ENCODE data around the gene ATG12. TPM values are rescaled to one million over a fixed set of nuclear protein-coding genes. Genes with fewer than 3 reads are reported as not detected.

Gene ATG12
- polyA plus RNA-seq, 1 of the 3 experiments (the other 2 are of a cell fraction) = 29.1 TPM

- no peak for TF ChIP-seq TAF1 (IDR thresholded peaks at IDR 0.05; ENCODE audit: borderline replicate concordance, low read depth, low read length)
- TF ChIP-seq ZBTB33 (IDR thresholded peaks at IDR 0.05; ENCODE audit: borderline replicate concordance, low read depth) = no peak
- TF ChIP-seq CHD2 (IDR thresholded peaks at IDR 0.05; ENCODE audit: low read length, partially characterized antibody) = no peak
Measured at GRCh38 chr5:115840873-115841272, 492 bp downstream of the ATG12 start (continued).

- peaks cover 9 to 18% of the 10 kb centered on the region in 2 experiments; a peak in 3 of 4 replicates for H3K4me1 ChIP-seq (ENCODE audit: control insufficient read depth in 1 of 2, insufficient read depth in 2 of 2, low read depth in 1 of 2, low read length in 1 of 2)
- peaks cover 9% of the 10 kb centered on the region for H3F3A ChIP-seq (replicated peaks; ENCODE audit: insufficient read depth)
- peaks cover 79% of the 10 kb centered on the region for H3K79me2 ChIP-seq (ENCODE audit: insufficient read depth)
- peak overlapping the region; percentile 88 for H3K4me2 ChIP-seq
- H2AFZ ChIP-seq (ENCODE audit: low read depth) = no peak overlapping the region
- CTCF ChIA-PET = interaction anchor here (0.6 to 3.5 kb wide), 13 partner anchors 8 to 229 kb away, joined by 3 to 31 read pairs (median 3); no protein-coding TSS in a partner anchor
- peak; percentile 47 for DNase-seq
- TF ChIP-seq SMC3 (IDR thresholded peaks at IDR 0.05; ENCODE audit: low read depth, low read length) (peak; percentile 42; the same call in 1 of the 2 replicates), REST (IDR thresholded peaks at IDR 0.05; ENCODE audit: low read depth, low read length) (no peak), CTCF (IDR thresholded peaks at IDR 0.05) (peak; percentile 69), USF2 (IDR thresholded peaks at IDR 0.05; ENCODE audit: borderline replicate concordance, low read depth, low read length) (no peak), RAD21 (IDR thresholded peaks at IDR 0.05; ENCODE audit: low read length) (peak; percentile 71)
- no peaks in the 10 kb centered on the region for H3K27me3 ChIP-seq (ENCODE audit: insufficient read depth)
- peaks cover 39 to 43% of the 10 kb centered on the region in 2 experiments for H3K36me3 ChIP-seq (replicated peaks in 1 of 2; ENCODE audit: control insufficient read depth in 1 of 2, insufficient read depth in 2 of 2, low read length in 1 of 2)
- no peaks in the 10 kb centered on the region for H3K9me2 ChIP-seq
- peak overlapping the region in 1 of 2 experiments; percentile 54; a peak in 1 of 4 replicates for H3K4me3 ChIP-seq (ENCODE audit: low read depth in 2 of 2, low read length in 1 of 2)
- WGBS (ENCODE audit: low lambda C conversion rate) = 34% methylated on average over 10 of the region's 10 CpGs
- H3K27ac ChIP-seq (ENCODE audit: low read depth in 2 of 2, low read length in 1 of 2) = peak overlapping the region in 1 of 2 experiments; percentile 6; a peak in 1 of 4 replicates
- H3K9ac ChIP-seq = no peak overlapping the region
- H3K9me3 ChIP-seq = no peaks in the 10 kb centered on the region
- H4K20me1 ChIP-seq (ENCODE audit: insufficient read depth) = peaks cover 36% of the 10 kb centered on the region
- POLR2A ChIA-PET = interaction anchor here (0.7 kb wide), 1 partner anchor 54 kb away, joined by 3 read pairs; no protein-coding TSS in a partner anchor
Measured at GRCh38 chr5:115838885-115839518, 2.4 kb downstream of the ATG12 start.

All from SK-N-SH (cell line).